HG02938 (cell line): ENCODE measurements around the gene MEIG1.
"Not testable (repeated sequence)": the region's sequence is repeated elsewhere in the genome, so short reads cannot be mapped to it uniquely, and the experiment has no call there.

Experiments
- ATAC-seq: cut with Tn5 transposase; IDR thresholded peaks from one replicate; pipeline ENCODE4 v1.9.1; 2021; ENCODE audit warnings: mild to moderate bottlenecking, moderate library complexity; ENCODE audit not compliant: unreplicated experiment

Gene MEIG1, protein sequence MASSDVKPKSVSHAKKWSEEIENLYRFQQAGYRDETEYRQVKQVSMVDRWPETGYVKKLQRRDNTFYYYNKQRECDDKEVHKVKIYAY

DNA sequence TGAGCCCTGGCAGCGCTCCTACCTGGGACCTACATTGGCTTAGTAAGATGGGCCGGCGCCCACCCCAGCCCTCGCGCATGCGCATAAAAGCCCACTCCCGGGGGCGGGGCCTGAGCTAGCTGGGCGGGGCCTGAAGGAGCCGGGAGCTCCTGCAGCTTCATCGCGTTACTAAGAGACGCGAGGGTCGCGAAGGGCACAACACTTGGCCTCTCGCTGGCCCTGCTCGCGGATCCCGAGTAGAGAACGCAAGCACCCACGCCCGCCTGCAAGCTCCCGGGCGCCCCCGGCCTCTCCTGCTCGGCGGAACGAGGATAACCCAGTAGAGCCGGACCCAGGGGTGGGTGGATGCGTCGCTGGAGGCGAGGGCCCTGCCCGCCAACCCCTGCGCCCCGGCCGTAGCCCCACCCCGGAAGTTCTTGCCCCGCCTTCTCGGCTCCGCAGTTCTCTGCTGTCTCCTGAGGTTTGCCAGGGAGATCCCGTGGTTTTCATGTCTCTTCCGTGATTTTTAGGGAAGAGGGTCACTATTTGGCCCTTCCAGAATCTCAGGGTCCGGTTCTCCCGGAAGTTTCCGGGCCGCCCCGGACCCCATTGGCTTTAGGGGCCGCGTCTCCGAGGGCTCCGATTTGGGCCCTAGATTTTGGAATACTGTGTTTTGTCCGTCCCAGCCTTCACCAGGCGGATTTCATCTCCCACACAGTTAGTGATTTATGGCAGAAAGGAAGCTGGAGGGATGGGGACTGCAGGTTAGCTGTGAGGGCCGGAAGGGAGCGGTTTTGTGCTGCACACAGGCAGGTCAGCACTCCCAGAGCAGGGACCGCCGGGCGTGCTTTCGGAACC is at the start of gene MEIG1:
Gene MEIG1 (plus strand): TSS at position 168 of the 837 bp plus-strand sequence. CDS start 7,081 bp downstream, outside the sequence.
- ATAC-seq: peak; percentile 83

DNA sequence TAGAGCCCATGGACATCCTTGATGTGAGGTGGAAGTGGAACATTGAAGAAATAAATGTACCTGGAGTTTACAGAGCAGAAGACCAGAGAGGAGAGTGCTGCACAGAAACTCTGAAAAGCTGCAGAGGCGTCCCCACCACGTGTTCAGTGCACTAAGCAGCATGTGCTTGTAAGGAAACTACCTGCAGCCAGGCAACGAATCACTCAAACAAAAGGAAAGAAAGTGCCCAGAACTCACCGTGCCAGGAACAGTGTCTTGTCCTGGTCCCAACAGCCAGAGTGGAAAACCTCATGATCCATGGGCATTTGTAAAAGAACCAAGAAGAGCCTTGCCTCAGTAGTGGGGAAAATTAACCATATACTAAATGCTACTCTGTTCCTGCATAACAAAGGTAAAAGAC is 48.2 kb upstream of the MEIG1 start:
- ATAC-seq: no peak

- ATAC-seq: no peak
Measured at GRCh38 chr10:14911801-14912200, 47.4 kb upstream of the MEIG1 start.

- ATAC-seq: no peak
Measured at GRCh38 chr10:14916600-14916999, 42.6 kb upstream of the MEIG1 start.

DNA sequence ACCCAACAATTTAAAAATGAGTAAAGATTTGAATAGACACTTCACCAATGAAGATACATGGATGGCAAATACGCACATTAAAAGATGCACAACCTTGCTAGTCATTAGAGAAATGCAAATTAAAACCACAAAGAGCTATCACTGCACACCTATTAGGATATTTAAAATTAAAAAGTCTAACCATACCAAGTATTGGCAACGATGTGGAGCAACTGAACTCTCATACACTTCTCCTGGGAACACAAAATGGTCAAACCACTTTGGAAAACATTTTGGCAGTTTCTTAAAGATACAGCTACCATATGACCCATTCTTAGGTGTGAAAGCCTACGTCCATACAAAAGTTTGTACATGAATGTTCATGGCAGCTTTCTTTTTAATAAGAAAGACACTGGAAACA is 41.4 kb upstream of the MEIG1 start:
- no peak for ATAC-seq

GRCh38 chr10:14918964-14919363 is 40.2 kb upstream of the MEIG1 start:
- ATAC-seq: no peak

- ATAC-seq: no peak
Measured at GRCh38 chr10:14924013-14924412, 35.2 kb upstream of the MEIG1 start.

GRCh38 chr10:14925268-14925667 is 33.9 kb upstream of the MEIG1 start:
- ATAC-seq: no peak

- no peak for ATAC-seq
Measured at GRCh38 chr10:14926061-14926470, 33.1 kb upstream of the MEIG1 start.

DNA sequence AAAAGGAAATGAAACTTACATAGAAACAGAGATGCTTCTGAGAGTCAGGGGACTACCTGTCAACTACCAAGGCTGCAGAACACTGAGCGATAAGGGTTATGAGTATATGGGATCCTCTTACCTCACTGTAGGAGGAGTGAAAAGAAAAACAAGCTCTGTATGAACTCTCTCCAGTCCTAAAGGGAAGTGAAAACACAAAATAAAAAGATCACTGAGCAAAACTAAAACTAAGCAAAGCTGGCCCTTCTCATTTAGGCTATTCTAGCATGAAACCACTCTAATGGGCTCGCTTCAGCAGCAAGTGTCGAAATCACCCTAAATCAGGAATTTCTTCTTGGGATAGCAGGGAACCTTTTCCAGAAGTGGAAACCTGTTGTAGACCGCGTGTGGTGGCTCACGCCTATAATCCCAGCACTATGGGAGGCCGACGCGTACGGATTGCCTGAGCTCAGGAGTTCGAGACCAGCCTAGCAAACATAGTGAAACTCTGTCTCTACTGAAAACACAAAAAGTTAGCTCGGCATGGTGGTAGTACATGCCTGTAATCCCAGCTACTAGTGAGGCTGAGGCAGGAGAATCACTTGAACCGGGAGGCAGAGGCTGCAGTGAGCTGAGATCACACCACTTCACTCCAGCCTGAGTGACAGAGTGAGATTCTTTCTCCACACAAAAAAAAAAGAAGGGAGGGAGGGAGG is 32.3 kb upstream of the MEIG1 start:
- ATAC-seq: peak; percentile 99

- ATAC-seq: no peak
Measured at GRCh38 chr10:14930610-14931009, 28.6 kb upstream of the MEIG1 start.

DNA sequence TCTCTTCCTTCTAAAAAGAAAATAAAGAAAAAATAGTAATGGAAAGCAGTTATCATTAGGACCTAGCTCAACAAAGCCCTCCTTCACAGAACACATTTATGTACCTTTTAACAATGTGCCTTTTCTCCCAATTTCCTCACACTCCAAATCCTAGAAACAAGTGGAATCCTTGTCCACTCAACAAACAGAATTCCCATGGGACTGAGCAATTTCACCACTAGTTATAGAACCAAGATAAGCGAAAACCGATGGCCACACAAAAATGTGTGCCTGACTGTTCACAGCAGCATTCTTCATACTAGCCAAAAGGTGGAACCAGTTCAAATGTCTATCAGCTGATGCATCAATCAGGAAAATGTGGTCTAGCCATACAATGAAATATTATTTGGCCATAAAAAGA is 22.6 kb upstream of the MEIG1 start:
- ATAC-seq: no peak

DNA sequence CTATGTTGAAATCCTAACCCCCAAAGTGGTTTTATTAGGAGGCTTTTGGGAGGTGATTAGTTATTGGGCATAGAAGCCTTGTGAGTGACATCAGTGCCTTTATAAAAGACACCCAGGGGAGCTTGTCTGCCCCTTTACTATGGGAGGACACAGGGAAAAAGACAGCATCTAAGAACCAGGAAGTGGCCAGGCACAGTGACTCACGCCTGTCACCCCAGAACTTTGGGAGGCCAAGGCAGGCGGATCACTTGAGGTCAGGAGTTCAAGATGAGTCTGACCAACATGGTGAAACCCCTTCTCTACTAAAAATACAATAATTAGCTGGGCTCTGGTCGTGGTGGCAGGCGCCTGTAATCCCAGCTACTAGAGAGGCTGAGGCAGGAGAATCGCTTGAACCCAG is 20.2 kb upstream of the MEIG1 start:
- not testable (repeated sequence) for ATAC-seq

- peak; percentile 91 for ATAC-seq
Measured at GRCh38 chr10:14942147-14942949, 16.8 kb upstream of the MEIG1 start.

DNA sequence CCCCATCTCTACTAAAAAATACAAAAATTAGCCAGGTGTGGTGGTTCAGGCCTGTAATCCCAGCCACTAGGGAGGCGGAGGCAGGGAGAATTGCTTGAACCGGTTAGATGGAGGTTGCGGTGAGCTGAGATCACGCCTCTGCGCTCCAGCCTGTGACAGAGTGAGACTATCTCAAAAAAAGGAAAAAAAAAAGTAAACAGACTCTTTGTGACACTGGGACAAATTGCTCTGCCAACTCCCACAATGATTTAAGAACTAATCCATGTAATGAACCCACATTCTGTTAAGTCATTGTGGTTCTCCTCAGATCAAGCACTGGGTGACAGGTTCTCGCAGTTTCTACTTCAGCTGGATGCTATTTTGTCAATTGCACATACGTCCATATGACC is 16.2 kb upstream of the MEIG1 start:
- not testable (repeated sequence) for ATAC-seq

DNA sequence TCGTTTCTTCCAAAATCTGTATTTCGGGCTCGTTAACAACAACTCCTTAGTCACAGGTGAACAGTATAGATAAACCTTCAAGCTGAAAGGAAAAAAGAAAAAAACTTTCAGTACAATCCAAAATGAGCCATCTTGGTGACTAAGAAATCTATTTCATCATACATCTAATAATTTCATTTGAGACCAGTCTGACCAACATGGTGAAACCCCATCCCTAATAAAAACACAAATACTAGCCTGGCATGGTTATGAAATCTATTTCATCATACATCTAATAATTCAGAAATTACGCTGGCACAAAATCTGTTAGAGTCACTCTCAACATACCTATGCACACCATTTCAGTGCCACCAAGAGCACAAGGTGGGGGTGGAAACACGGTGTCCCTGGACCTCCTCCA is 14.1 kb upstream of the MEIG1 start:
- no peak for ATAC-seq

GRCh38 chr10:14947268-14947667 is 11.9 kb upstream of the MEIG1 start:
- no peak for ATAC-seq

GRCh38 chr10:14949291-14949690 is 9.9 kb upstream of the MEIG1 start:
- ATAC-seq: no peak

- ATAC-seq: no peak
Measured at GRCh38 chr10:14952851-14953423, 6.3 kb upstream of the MEIG1 start.

- ATAC-seq: peak; percentile 44
Measured at GRCh38 chr10:14953424-14954000, 5.7 kb upstream of the MEIG1 start.
